Mucosa of descending colon (tissue), 3 donors: Measurements from ENCODE around the gene GOLGA2. TPM values are rescaled to one million over a fixed set of nuclear protein-coding genes. Genes with fewer than 3 reads are reported as not detected.

ENCODE experiments used
- ATAC-seq: fragments of 200-7000 bp; cut with Tn5 transposase; one replicate; pipeline ENCODE4 v1.9.1; 2020; ENCODE audit warnings: mild to moderate bottlenecking, moderate library complexity
- DNase-seq, 3 donors: peaks; one replicate each; pipeline ENCODE4 v3.0.0-alpha.2; 2020
- H3K36me3 ChIP-seq: fragments of 200-600 bp; one replicate; pipeline ENCODE4 v1.8.0; 2021; ENCODE audit warnings: low read depth, mild to moderate bottlenecking
- H3K4me1 ChIP-seq: fragments of 200-600 bp; one replicate; pipeline ENCODE4 v1.8.0; 2021; ENCODE audit warnings: low read depth, mild to moderate bottlenecking
- H3K4me3 ChIP-seq: fragments of 200-600 bp; one replicate; pipeline ENCODE4 v1.8.0; 2021; ENCODE audit warnings: mild to moderate bottlenecking
- H3K9me3 ChIP-seq: fragments of 200-600 bp; one replicate; pipeline ENCODE4 v1.8.0; 2021; ENCODE audit warnings: mild to moderate bottlenecking
- CTCF ChIP-seq: fragments of 200-600 bp; IDR thresholded peaks from one replicate; pipeline ENCODE4 v1.8.0; 2022; ENCODE audit warnings: antibody characterized with exemption, mild to moderate bottlenecking
- intact Hi-C, 2 donors: fragments of 100-400 bp; cut with DNase I in 1 of 2; cut with micrococcal nuclease in 1 of 2; formaldehyde crosslinking; loops; one replicate each; pipeline versions ENCODE4 v1.11.0 to v1.11.1; 2022; cut with DNase I, micrococcal nuclease
- total RNA-seq, 3 donors: library from RNA; stranded (reverse); fragmentation: NEBNext Ultra II Directional in 2 of 3; extraction: Animal tissue kit (Norgen Biotek cat#: 25700) in 2 of 3; gene quantifications; one replicate each; pipeline versions ENCODE4 v1.2.1 to v1.2.4, GENCODE V29; 2021 to 2023
- donor health status: DM: no; HTN: no; CAD: no; lungs with moderate emphysema.
- donor health status: DM: no; HTN: no; CAD: no.
- donor health status: DM: no; HTN: yes; CAD: no.

GOLGA2 gene
- total RNA-seq, 3 donors from 2014 or later = 90.3 to 118 (median 96.5) TPM

DNA sequence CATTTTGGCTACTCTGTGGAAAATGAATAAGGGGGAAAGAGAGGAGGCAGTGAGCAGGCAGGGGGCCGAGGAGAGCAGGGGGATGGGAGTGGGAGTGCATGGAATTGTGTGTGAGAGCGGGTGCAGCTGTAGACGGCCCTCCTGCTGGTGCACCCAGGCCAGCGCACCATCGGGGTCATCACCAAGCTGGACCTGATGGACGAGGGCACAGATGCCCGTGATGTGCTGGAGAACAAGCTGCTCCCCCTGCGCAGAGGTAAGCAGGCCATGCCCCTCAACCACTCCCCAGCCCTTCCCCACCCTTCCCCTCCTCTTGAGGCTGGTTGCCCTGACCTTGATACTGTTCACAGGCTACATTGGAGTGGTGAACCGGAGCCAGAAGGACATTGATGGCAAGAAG, 56.0 kb downstream of the GOLGA2 start:
- no peaks in the 10 kb centered on the region for H3K36me3 ChIP-seq

DNA sequence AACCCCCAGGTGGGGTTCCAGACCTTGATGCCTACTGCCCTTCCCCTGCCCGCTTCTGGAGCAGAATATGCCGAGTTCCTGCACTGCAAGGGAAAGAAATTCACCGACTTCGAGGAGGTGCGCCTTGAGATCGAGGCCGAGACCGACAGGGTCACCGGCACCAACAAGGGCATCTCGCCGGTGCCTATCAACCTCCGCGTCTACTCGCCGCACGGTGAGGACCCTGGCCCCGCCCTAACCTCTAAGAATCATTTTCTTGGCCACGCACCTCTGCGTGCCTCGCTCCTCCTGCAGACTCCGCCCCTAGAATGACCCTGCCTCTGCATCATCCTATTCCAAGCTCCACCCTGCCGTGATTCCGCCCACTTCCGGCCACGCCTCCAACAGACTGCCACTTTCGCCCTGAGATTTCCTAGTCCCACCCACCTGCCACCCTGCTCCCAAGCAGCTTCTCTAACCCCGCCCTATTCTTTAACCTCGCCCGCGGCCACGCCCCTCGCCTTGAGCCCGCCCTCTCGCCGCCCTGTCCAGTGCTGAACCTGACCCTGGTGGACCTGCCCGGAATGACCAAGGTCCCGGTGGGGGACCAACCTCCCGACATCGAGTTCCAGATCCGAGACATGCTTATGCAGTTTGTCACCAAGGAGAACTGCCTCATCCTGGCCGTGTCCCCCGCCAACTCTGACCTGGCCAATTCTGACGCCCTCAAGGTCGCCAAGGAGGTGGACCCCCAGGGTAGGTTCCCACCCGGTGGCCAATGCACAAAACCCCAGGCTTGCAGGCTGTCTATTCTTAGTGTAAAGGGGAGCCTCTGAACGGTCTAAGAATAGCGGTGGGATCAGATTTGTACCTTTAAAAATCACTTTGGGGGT, 57.1 kb downstream of the GOLGA2 start:
- Histone ChIP-seq H3K4me3 (no peak overlapping the region), H3K9me3 (no peaks in the 10 kb centered on the region), H3K4me1 (peaks cover 9% of the 10 kb centered on the region), H3K36me3 (no peaks in the 10 kb centered on the region)
- ATAC-seq (peak; percentile 98), DNase-seq (peak; percentile 98 to 99 (median 99))
- intact Hi-C loops = no loop called here
- TF ChIP-seq CTCF = no peak

More for the DNA sequence above, 56.0 kb downstream of the GOLGA2 start:
- Histone ChIP-seq H3K4me3 (no peak overlapping the region), H3K9me3 (no peaks in the 10 kb centered on the region), H3K4me1 (peaks cover 9% of the 10 kb centered on the region)
- TF ChIP-seq CTCF = no peak
- ATAC-seq = no peak
- intact Hi-C loops = no loop called here
- no peak for DNase-seq

DNA sequence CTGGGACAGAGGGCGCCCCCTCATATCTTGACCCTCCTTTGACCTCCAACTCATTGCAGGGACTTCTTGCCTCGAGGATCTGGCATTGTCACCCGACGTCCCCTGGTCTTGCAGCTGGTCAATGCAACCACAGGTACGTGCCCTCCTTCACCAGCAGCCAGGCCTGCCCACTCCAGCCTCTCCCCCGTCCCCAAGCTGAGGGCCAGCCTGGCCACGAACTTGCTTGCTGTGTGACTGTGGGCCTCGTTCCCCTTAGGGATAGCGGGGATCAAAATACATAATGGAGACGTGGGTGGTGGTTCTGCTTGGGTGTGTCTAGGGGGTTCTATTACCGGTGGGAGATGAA, 57.7 kb downstream of the GOLGA2 start:
- H3K4me3 ChIP-seq = no peak overlapping the region
- H3K36me3 ChIP-seq = no peaks in the 10 kb centered on the region
- H3K4me1 ChIP-seq = peaks cover 9% of the 10 kb centered on the region
- DNase-seq (no peak), ATAC-seq (no peak)
- H3K9me3 ChIP-seq = no peaks in the 10 kb centered on the region
- intact Hi-C loops = no loop called here
- no peak for TF ChIP-seq CTCF

DNA sequence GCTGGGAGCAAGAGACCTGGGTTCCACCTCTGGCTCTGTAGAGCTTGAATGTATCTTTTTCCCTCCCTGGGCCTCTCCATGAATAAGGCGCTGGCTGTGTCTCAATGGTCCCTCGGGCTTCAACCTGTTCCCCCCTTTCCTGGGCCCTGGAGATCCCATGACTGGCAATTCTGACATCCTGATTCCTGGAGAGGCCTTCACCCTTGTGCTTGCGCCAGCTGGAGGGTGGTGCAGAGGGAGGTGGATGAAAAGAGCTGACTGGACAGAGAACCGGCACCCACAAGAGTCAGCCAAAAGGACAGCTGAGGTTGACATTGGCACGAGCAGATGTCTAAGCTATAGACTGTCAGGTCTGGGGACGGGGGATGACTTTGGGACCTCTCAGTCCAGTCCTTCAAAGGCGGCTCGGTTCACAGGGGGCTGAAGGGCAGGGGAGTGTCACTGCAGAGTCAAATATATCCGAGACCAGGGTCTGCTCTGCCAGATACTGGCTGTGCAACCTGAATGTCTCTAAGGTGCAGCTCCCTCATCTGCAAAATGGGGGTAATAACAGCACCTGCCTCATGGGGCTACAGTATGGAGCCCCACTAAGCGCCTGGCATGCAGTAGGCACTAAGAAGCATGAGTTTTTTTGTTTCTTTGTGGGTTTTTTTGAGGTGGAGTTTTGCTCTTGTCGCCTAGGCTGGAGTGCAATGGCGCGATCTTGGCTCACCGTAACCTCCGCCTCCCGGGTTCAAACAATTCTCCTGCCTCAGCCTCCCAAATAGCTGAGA, 58.8 kb downstream of the GOLGA2 start:
- ATAC-seq (no peak), DNase-seq (no peak)
- H3K9me3 ChIP-seq = no peaks in the 10 kb centered on the region
- H3K4me3 ChIP-seq = no peak overlapping the region
- peaks cover 9% of the 10 kb centered on the region for H3K4me1 ChIP-seq
- intact Hi-C loops = no loop called here
- H3K36me3 ChIP-seq = no peaks in the 10 kb centered on the region
- no peak for TF ChIP-seq CTCF

DNA sequence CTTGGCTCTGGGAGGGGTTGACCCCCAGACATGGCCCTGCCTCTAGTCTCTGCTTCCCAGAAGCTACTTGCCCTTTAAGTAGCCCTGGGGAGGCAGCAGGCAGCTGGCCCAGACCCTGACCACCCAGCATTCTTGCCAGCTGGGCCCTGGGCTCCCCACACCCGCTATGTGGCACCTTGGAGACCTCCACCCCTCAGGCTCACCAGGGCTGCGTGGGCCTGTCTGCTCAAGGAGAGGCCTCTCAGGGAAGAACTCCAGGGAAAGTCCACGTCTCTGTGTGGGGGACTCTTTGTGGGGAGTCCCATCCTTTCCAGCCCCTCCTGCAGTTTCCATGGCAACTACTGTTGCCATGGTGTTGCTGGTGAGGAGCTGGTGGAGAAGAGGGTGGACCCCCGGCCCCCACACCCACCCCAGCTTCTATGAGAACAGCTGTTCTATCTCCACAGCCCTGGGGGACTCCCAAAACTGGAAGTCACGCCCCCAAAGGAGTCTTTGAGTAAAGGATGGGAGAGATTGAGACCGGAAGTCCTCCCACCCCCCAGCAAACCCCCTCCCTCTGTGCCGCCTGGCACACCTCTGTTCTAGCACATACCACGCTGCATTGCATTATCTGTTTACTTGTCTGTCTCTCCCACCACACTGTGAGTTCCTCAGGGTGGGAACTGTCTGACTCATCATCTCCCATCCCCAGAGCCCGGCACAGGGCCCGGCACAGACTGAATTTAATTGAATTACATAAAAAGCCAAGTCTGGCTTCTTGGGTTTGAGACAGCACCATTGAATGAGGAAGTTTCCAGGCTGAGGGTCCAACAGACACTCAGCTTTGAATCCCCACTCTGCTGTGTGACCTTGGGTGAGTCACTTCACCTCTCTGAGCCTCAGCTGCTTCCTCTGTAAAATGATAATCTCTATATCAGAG, 60.1 kb downstream of the GOLGA2 start:
- peaks cover 13% of the 10 kb centered on the region for H3K4me1 ChIP-seq
- intact Hi-C loops = no loop called here
- TF ChIP-seq CTCF = no peak
- no peaks in the 10 kb centered on the region for H3K36me3 ChIP-seq
- no peak overlapping the region for H3K4me3 ChIP-seq
- no peaks in the 10 kb centered on the region for H3K9me3 ChIP-seq
- DNase-seq = no peak
- no peak for ATAC-seq
